ENCODE results near the gene DDX4.

DDX4 gene

GRCh38 chr5:55816342-55816741 lies 78.5 kb downstream of the DDX4 start:
- H2AFZ ChIP-seq (ENCODE audit: low read depth, low read length) = no peak overlapping the region
- no peak overlapping the region for H3K4me3 ChIP-seq (ENCODE audit: insufficient read depth in 1 of 2, low read depth in 1 of 2, low read length in 2 of 2)
- H2BK15ac ChIP-seq (ENCODE audit: low read depth, poor library complexity, severe bottlenecking) = no peak overlapping the region
- no peaks in the 10 kb centered on the region for H3K36me3 ChIP-seq (ENCODE audit: control insufficient read depth in 1 of 2, insufficient read depth in 2 of 2, low read depth in 1 of 2, low read length in 2 of 2)
- no peak overlapping the region for H2BK5ac ChIP-seq (ENCODE audit: low read depth, low read length, poor library complexity, severe bottlenecking)
- H3K4me2 ChIP-seq (ENCODE audit: low read length, poor library complexity, severe bottlenecking) = no peak overlapping the region
- H3K23ac ChIP-seq (ENCODE audit: low read length in 2 of 2) = no peak overlapping the region
- no peak overlapping the region for H3K18ac ChIP-seq (ENCODE audit: low read depth in 1 of 2, low read length in 2 of 2)
- no peaks in the 10 kb centered on the region for H3K27me3 ChIP-seq (ENCODE audit: control insufficient read depth in 1 of 2, insufficient read depth in 1 of 2, low read length in 2 of 2)
- no peaks in the 10 kb centered on the region for H3K9me3 ChIP-seq (ENCODE audit: control insufficient read depth, low read length)
- no peak overlapping the region for H4K8ac ChIP-seq (ENCODE audit: low read length)
- H3K14ac ChIP-seq (ENCODE audit: low read length in 2 of 2) = no peak overlapping the region
- H3K4me1 ChIP-seq (ENCODE audit: control insufficient read depth, insufficient read depth, low read depth, low read length) = peaks cover 3% of the 10 kb centered on the region
- peak; percentile 90 for DNase-seq
- no peak overlapping the region for H4K91ac ChIP-seq (ENCODE audit: low read length)
- H3K27ac ChIP-seq (ENCODE audit: low read length, poor library complexity, severe bottlenecking) = no peak overlapping the region
- H2BK12ac ChIP-seq (ENCODE audit: low read length in 2 of 2) = no peak overlapping the region
- H3K9ac ChIP-seq (ENCODE audit: low read length) = no peak overlapping the region
- no peak overlapping the region for H2BK120ac ChIP-seq (ENCODE audit: low read depth, low read length)
- no peak overlapping the region for H2AK5ac ChIP-seq (ENCODE audit: low read length, severe bottlenecking)
- no peaks in the 10 kb centered on the region for H3K79me1 ChIP-seq (replicated peaks; ENCODE audit: low read length, poor library complexity, severe bottlenecking)
- no peak overlapping the region for H3K4ac ChIP-seq (ENCODE audit: low read depth in 1 of 2, low read length in 2 of 2)

GRCh38 chr5:55817030-55817429 lies 79.2 kb downstream of the DDX4 start:
- H2BK12ac ChIP-seq (ENCODE audit: low read length in 2 of 2) = no peak overlapping the region
- no peak overlapping the region for H3K14ac ChIP-seq (ENCODE audit: low read length in 2 of 2)
- DNase-seq = peak; percentile 14
- no peak overlapping the region for H2AK5ac ChIP-seq (ENCODE audit: low read length, severe bottlenecking)
- no peak overlapping the region for H3K27ac ChIP-seq (ENCODE audit: low read length, poor library complexity, severe bottlenecking)
- H2BK120ac ChIP-seq (ENCODE audit: low read depth, low read length) = no peak overlapping the region
- H3K23ac ChIP-seq (ENCODE audit: low read length in 2 of 2) = no peak overlapping the region
- no peak overlapping the region for H3K4me3 ChIP-seq (ENCODE audit: insufficient read depth in 1 of 2, low read depth in 1 of 2, low read length in 2 of 2)
- no peak overlapping the region for H3K4ac ChIP-seq (ENCODE audit: low read depth in 1 of 2, low read length in 2 of 2)
- no peak overlapping the region for H3K4me2 ChIP-seq (ENCODE audit: low read length, poor library complexity, severe bottlenecking)
- H2BK15ac ChIP-seq (ENCODE audit: low read depth, poor library complexity, severe bottlenecking) = no peak overlapping the region
- H3K27me3 ChIP-seq (ENCODE audit: control insufficient read depth in 1 of 2, insufficient read depth in 1 of 2, low read length in 2 of 2) = peaks cover 0 to 3% of the 10 kb centered on the region in 2 experiments
- no peaks in the 10 kb centered on the region for H3K79me1 ChIP-seq (replicated peaks; ENCODE audit: low read length, poor library complexity, severe bottlenecking)
- H3K36me3 ChIP-seq (ENCODE audit: control insufficient read depth in 1 of 2, insufficient read depth in 2 of 2, low read depth in 1 of 2, low read length in 2 of 2) = no peaks in the 10 kb centered on the region
- WGBS = no CpG with 5 or more reads among the region's 2 CpGs
- peaks cover 3% of the 10 kb centered on the region for H3K4me1 ChIP-seq (ENCODE audit: control insufficient read depth, insufficient read depth, low read depth, low read length)
- H2BK5ac ChIP-seq (ENCODE audit: low read depth, low read length, poor library complexity, severe bottlenecking) = no peak overlapping the region
- no peaks in the 10 kb centered on the region for H3K9me3 ChIP-seq (ENCODE audit: control insufficient read depth, low read length)
- H4K8ac ChIP-seq (ENCODE audit: low read length) = no peak overlapping the region
- H2AFZ ChIP-seq (ENCODE audit: low read depth, low read length) = no peak overlapping the region
- no peak overlapping the region for H4K91ac ChIP-seq (ENCODE audit: low read length)
- H3K18ac ChIP-seq (ENCODE audit: low read depth in 1 of 2, low read length in 2 of 2) = no peak overlapping the region
- no peak overlapping the region for H3K9ac ChIP-seq (ENCODE audit: low read length)

- Histone ChIP-seq H3K23ac (ENCODE audit: low read length in 2 of 2) (no peak overlapping the region), H4K8ac (ENCODE audit: low read length) (no peak overlapping the region), H2BK12ac (ENCODE audit: low read length in 2 of 2) (no peak overlapping the region), H3K36me3 (ENCODE audit: control insufficient read depth in 1 of 2, insufficient read depth in 2 of 2, low read depth in 1 of 2, low read length in 2 of 2) (no peaks in the 10 kb centered on the region), H3K27me3 (ENCODE audit: control insufficient read depth in 1 of 2, insufficient read depth in 1 of 2, low read length in 2 of 2) (peaks cover 0 to 7% of the 10 kb centered on the region in 2 experiments), H3K18ac (ENCODE audit: low read depth in 1 of 2, low read length in 2 of 2) (no peak overlapping the region), H3K14ac (ENCODE audit: low read length in 2 of 2) (no peak overlapping the region), H4K91ac (ENCODE audit: low read length) (no peak overlapping the region), H3K4me1 (ENCODE audit: control insufficient read depth, insufficient read depth, low read depth, low read length) (peaks cover 3% of the 10 kb centered on the region), H3K9ac (ENCODE audit: low read length) (no peak overlapping the region), H2BK120ac (ENCODE audit: low read depth, low read length) (no peak overlapping the region), H3K79me1 (replicated peaks; ENCODE audit: low read length, poor library complexity, severe bottlenecking) (no peaks in the 10 kb centered on the region), H2BK5ac (ENCODE audit: low read depth, low read length, poor library complexity, severe bottlenecking) (no peak overlapping the region), H3K9me3 (ENCODE audit: control insufficient read depth, low read length) (no peaks in the 10 kb centered on the region), H2AK5ac (ENCODE audit: low read length, severe bottlenecking) (no peak overlapping the region), H3K4me3 (ENCODE audit: insufficient read depth in 1 of 2, low read depth in 1 of 2, low read length in 2 of 2) (no peak overlapping the region), H3K27ac (ENCODE audit: low read length, poor library complexity, severe bottlenecking) (no peak overlapping the region), H3K4me2 (ENCODE audit: low read length, poor library complexity, severe bottlenecking) (no peak overlapping the region), H3K4ac (ENCODE audit: low read depth in 1 of 2, low read length in 2 of 2) (no peak overlapping the region), H2BK15ac (ENCODE audit: low read depth, poor library complexity, severe bottlenecking) (no peak overlapping the region), H2AFZ (ENCODE audit: low read depth, low read length) (no peak overlapping the region)
- 78% methylated on average over 6 of the region's 6 CpGs for WGBS
- no peak for DNase-seq
Observed at GRCh38 chr5:55820488-55820887, 82.6 kb downstream of the DDX4 start.

- 60% methylated on average over 38 of the region's 45 CpGs for WGBS
- no peak overlapping the region for H2AK5ac ChIP-seq (ENCODE audit: low read length, severe bottlenecking)
Observed at GRCh38 chr5:55821731-55822512, 84.1 kb downstream of the DDX4 start.

More at GRCh38 chr5:55821731-55822512, 84.1 kb downstream of the DDX4 start:
- Histone ChIP-seq H3K4me3 (ENCODE audit: insufficient read depth in 1 of 2, low read depth in 1 of 2, low read length in 2 of 2) (peak overlapping the region in 1 of 2 experiments; percentile 70), H2BK12ac (ENCODE audit: low read length in 2 of 2) (peak overlapping the region in 1 of 2 experiments; percentile 78), H4K91ac (ENCODE audit: low read length) (peak overlapping the region; percentile 53), H3K14ac (ENCODE audit: low read length in 2 of 2) (no peak overlapping the region), H3K36me3 (ENCODE audit: control insufficient read depth in 1 of 2, insufficient read depth in 2 of 2, low read depth in 1 of 2, low read length in 2 of 2) (no peaks in the 10 kb centered on the region), H3K9me3 (ENCODE audit: control insufficient read depth, low read length) (no peaks in the 10 kb centered on the region), H3K27ac (ENCODE audit: low read length, poor library complexity, severe bottlenecking) (no peak overlapping the region), H3K9ac (ENCODE audit: low read length) (peak overlapping the region; percentile 43), H3K4ac (ENCODE audit: low read depth in 1 of 2, low read length in 2 of 2) (peak overlapping the region in 1 of 2 experiments; percentile 61), H3K4me1 (ENCODE audit: control insufficient read depth, insufficient read depth, low read depth, low read length) (peaks cover 3% of the 10 kb centered on the region), H3K79me1 (replicated peaks; ENCODE audit: low read length, poor library complexity, severe bottlenecking) (no peaks in the 10 kb centered on the region), H2BK120ac (ENCODE audit: low read depth, low read length) (peak overlapping the region; percentile 15), H4K8ac (ENCODE audit: low read length) (peak overlapping the region; percentile 27), H2BK15ac (ENCODE audit: low read depth, poor library complexity, severe bottlenecking) (peak overlapping the region; percentile 86), H3K18ac (ENCODE audit: low read depth in 1 of 2, low read length in 2 of 2) (peak overlapping the region; percentile 14 to 70), H2AFZ (ENCODE audit: low read depth, low read length) (peak overlapping the region; percentile 63), H3K4me2 (ENCODE audit: low read length, poor library complexity, severe bottlenecking) (no peak overlapping the region), H3K27me3 (ENCODE audit: control insufficient read depth in 1 of 2, insufficient read depth in 1 of 2, low read length in 2 of 2) (peaks cover 0 to 7% of the 10 kb centered on the region in 2 experiments), H3K23ac (ENCODE audit: low read length in 2 of 2) (peak overlapping the region in 1 of 2 experiments; percentile 80), H2BK5ac (ENCODE audit: low read depth, low read length, poor library complexity, severe bottlenecking) (no peak overlapping the region)
- peak; percentile 13 for DNase-seq

Data from mesenchymal stem cell (in vitro differentiated cells and primary cell).